NCI-H82 (cell line): Measurements from ENCODE around the gene MBD3L4.
"Not testable (repeated sequence)": the region's sequence is repeated elsewhere in the genome, so short reads cannot be mapped to it uniquely, and the experiment has no call there.

Experiments
- DNase-seq: peaks from one replicate; lab custom pipeline; 2025; lab: John Stamatoyannopoulos, UW

The MBD3L4 gene

GRCh38 chr19:7049021-7049420, 9.0 kb upstream of the MBD3L4 start, which contains the start of gene MBD3L2:
Gene MBD3L2 (plus strand): TSS chr19:7049321. CDS start chr19:7049374, 53 bp downstream.
- not testable (repeated sequence) for DNase-seq

- DNase-seq = not testable (repeated sequence)
Measured at GRCh38 chr19:7041563-7041962, 1.6 kb upstream of the MBD3L4 start.

DNA sequence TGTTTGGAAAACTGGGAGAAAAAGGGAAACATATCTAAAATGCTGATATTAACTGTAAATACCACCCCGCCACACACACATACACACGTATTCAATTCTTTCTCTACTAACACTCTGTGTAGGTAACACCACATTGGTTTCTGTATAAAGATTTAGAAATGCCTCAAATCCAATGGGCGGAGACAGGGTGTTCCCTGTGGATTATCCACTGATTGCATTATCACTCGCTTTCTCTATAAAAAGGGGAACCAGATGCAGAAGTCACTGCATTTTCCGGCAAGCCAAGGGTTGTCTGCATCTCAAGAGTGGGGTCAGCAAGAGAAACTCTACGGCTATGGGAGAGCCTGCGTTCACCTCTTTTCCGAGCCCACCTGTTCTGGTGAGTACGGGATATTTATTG, 9.7 kb downstream of the MBD3L4 start, which contains the start of gene MBD3L5:
Gene MBD3L5, plus strand, starts transcription at position 301 of the 400 bp plus-strand sequence. Its CDS starts 34 bp downstream, at position 335.
- DNase-seq = not testable (repeated sequence)

- DNase-seq = not testable (repeated sequence)
Measured at GRCh38 chr19:7028790-7029189, 11.2 kb downstream of the MBD3L4 start.

DNA sequence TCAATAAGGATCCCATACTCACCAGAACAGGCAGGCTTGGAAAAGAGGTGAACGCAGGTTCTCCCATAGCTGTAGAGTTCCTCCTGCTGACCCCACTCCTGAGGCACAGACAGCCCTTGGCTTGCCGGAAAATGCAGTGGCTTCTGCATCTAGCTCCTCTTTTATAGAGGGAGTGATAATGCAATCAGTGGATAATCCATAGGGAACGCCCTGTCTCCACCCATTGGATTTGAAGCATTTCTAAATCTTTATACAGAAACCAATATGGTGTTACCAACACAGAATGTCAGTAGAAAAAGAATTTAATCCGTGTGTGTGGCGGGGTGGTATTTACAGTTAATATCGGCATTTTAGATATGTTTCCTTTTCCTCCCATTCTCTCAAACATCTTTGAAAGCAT, 18.6 kb downstream of the MBD3L4 start, which contains the start of gene MBD3L2B:
Gene MBD3L2B, minus strand, starts transcription at position 101 of the 400 bp plus-strand sequence. Its CDS starts 34 bp downstream, at position 67.
- DNase-seq = not testable (repeated sequence)

DNA sequence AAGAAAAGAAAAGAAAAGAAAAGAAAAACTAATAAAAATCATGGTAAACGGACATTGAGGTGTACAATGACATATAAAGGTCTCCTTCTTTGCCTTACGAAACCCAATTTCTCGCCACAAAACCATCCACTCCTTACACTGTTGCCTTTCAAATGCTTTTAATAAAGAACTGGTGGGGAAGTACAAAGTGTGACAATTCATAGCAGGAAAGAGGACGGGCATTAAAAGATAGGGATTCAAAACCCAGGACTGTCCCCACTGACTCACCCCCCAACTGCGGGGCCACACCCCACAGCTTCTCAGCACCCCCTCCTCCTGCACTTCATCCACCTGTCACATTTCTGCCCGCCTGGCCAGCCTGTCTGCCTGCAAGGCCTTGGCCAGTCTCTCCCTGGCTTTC, 21.2 kb downstream of the MBD3L4 start:
- DNase-seq = no peak

DNA sequence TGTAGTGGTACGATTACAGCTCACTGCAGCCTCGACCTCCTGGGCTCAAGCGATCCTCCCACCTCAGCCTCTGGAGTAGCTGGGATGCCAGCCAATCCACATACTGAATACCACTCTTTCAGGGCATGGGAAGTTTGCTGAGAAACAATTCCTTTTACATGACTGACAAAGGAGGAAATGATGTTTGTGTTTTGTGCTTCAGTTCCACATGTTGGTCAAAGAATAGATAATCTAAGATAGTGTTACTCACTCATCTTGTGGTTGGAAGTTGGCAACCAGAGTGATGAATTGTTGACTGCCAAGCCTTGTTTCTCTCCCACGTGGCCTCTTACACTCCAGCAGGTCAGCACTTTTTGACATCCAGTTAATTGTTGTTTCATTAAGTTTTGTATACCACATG, 26.3 kb downstream of the MBD3L4 start:
- DNase-seq = no peak

- DNase-seq = no peak
Measured at GRCh38 chr19:7010722-7011593, 29.0 kb downstream of the MBD3L4 start.

DNA sequence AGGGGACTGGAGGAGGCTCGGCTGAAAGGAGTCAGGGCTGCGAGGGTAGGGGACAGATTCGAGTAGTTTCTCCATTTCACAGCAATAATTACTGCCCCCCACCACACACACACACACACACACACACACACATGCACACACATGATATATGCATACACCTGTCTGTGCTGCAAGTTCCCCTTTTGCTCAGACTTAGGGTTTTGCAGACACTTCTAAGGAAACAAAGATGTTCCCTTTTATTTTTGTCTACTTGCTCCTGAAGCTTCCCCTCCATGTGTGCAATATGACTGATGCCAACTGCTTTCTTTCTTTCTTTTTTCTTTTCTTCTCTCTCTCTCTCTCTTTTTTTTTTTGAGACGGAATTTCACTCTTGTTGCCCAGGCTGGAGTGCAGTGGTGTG, 32.1 kb downstream of the MBD3L4 start:
- DNase-seq = no peak

- DNase-seq = no peak
Measured at GRCh38 chr19:7006135-7006704, 33.8 kb downstream of the MBD3L4 start.

- DNase-seq = no peak
Measured at GRCh38 chr19:7004313-7004931, 35.6 kb downstream of the MBD3L4 start.

DNA sequence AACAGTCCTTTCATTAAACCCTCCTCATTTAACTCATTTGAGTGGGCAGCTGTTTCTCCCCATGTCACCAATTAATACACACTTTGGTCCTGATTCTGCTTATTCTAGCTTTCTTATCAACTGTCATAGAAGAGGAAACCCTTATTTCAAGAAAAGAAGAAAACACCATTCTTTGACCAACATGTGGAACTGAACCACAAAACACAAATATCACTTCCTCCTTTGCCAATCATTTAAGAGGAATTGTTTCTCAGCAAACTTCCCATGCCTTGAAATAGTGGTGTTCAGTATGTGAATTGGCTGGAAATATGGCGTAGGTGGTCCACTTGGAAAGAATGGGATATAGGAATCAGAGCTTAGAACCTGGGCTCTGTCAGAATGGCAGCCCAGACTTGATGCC, 39.2 kb downstream of the MBD3L4 start:
- no peak for DNase-seq

- no peak for DNase-seq
Measured at GRCh38 chr19:7000333-7000732, 39.6 kb downstream of the MBD3L4 start.

DNA sequence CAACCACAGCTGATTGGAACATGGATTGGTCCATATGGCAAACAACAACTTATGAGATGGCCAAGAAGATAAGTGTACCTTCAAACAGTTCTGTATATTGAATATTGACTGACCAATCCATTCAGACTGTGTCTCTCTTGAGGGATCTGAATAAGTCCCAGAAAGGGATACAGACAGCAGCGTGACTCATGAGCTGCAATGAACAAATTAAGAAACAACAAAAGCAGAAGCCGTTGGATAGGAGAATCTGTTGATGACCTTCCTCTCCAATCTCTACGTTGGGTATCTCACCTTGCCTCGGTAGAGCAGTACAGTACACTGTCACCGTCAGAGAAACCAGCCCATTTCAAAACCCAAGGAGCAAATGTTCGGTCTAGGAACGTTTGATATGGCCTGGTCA, 40.0 kb downstream of the MBD3L4 start:
- DNase-seq = no peak

GRCh38 chr19:6997679-6998445, 42.1 kb downstream of the MBD3L4 start:
- DNase-seq = no peak

DNA sequence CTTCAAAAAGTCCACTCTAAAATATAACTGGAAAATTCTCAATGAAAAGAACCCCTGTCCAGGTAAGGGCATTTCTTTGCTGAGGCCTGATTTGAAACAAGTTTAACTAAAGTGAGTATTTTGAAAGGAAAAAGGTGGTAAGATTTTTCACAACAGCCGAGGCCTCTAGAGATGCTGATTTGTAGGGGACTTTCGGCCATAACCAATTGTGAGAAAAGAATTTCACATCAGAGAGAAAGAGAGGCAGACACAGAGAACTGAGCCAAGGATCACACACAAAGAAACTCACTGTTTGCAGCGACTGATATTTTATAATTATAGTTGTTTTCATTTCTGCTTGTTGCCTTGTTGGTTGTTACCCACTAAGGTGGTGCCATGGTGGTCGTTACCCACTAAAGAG, 43.2 kb downstream of the MBD3L4 start:
- no peak for DNase-seq

DNA sequence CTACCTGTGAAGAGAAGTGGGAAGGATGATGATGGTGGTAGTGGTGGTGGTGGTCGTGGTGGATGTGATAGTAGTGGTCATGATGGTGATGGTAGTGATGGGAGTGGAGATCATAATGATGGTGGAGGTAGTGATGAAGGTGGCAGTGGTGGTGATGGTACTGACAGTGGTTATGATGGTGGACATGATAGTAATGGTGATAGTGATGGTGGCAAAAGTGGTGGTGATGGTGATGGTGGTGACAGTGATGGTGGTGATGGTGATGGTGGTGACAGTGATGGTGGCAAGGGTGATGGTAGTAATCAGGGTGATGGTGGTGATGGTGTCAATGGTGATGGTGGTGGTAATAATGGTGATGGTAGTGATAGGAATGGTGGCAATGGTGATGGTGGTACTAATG, 44.9 kb downstream of the MBD3L4 start:
- DNase-seq = no peak

- DNase-seq = no peak
Measured at GRCh38 chr19:6988257-6988656, 51.7 kb downstream of the MBD3L4 start.

DNA sequence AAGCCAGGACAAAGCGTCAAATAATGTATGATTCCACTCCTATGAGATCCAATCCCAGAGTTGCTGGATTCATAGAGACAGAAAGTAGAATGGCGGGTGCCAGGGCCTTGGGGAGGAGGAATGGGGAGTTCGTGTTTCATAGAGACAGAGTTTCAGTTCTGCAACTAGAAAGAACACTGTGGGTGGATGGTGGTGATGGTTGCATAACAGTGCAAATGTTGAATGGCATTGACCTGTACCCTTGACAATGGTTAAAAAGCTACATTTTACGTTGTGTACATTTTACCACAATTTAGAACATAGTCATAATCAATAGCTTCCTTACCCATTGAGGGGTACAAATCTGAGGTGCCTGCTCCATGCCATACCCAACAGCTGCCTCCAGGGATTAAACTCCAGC, 52.1 kb downstream of the MBD3L4 start:
- no peak for DNase-seq
